BJ (cell line): ENCODE measurements around the gene PNPLA2. TPM values are rescaled to one million over a fixed set of nuclear protein-coding genes. Genes with fewer than 3 reads are reported as not detected.

Experiments
- CTCF ChIA-PET: fragments of 350-600 bp; formaldehyde crosslinking; extraction: SDS; loops from one replicate; lab custom pipeline; 2021; ENCODE audit warnings: antibody characterized with exemption, inconsistent platforms; lab: Yijun Ruan, JAX
- POLR2A ChIA-PET: fragments of 300-600 bp; sonication (Branson Sonifier 250); formaldehyde crosslinking; extraction: SDS; loops from one replicate; lab custom pipeline; 2021; ENCODE audit warnings: antibody characterized with exemption; lab: Charles Lee
- DNase-seq: peaks from one replicate; pipeline ENCODE4 v3.0.0-alpha.2; 2011; ENCODE audit warnings: low read depth
- H3K27me3 ChIP-seq: 2 replicates; pipeline ENCODE4 v1.6.0; 2011; ENCODE audit warnings: low read length; ENCODE audit not compliant: control insufficient read depth, insufficient read depth
- H3K36me3 ChIP-seq: 2 replicates; pipeline ENCODE4 v1.5.1; 2011; ENCODE audit warnings: low read length; ENCODE audit not compliant: control insufficient read depth, insufficient read depth
- H3K4me3 ChIP-seq: 2 replicates; pipeline ENCODE4 v1.5.1; 2011; ENCODE audit warnings: low read depth, mild to moderate bottlenecking, control low read depth, low read length
- polyA plus RNA-seq: library from polyadenylated mRNA; depleted of rRNA; stranded (reverse); fragments of >200 nt; gene quantifications from 2 replicates; pipeline ENCODE4 v1.2.3, GENCODE V29; 2011
- TF ChIP-seq, protein P1 (sequence below): IDR thresholded peaks from 2 replicates; pipeline ENCODE4 v1.5.1; 2011; ENCODE audit warnings: low read depth, mild to moderate bottlenecking, control low read depth, inconsistent platforms, low read length, moderate library complexity; ENCODE audit not compliant: insufficient read depth

PNPLA2 gene
- polyA plus RNA-seq, 1 experiment: 53.1 TPM

DNA sequence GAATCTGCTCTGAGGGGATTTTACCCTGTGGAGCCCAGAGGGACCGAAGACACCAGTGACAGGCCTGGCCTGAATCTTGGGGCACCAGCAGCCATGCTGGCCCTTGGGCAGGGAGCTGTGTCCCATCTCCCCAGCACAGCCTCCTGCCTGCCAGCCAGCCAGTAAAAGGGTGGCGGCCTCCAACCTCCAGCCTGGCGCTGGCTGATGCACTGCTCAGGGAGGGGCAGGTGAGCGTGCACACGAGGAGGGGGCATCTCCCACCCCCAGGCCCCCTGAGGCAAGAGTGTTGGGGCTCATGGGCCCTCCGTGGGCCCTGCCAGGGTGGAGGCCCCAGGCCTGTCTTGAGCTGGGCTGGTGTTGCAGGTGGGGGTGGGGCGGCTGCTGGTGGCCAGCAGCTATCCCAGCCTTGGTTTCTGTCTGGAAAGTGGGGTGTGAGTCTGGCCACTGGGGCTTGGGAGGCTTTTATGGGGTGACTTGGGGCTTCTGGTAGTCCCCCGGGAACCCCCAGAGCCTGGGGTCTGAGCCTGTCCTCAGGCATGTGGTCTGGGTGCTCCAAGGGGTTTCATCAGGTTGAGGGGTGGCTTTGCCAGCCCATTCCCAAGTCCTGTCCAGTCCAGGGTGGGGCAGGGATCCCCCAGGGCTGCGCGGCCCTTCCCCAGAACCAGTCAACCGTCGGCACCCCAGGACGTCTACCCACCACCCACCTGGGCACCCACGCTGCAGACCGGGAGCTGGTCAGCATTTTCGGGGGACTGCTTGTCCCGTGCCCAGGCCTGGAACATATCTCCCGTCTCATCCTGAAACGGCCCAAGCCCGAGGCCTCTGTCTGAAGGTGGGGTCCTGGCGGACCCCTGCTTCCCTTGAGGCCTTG is 41.8 kb downstream of the PNPLA2 start:
- ChIA-PET POLR2A (no interaction called here), CTCF (interaction anchor here (0.9 to 1.8 kb wide), 4 partner anchors 10 to 16 kb away, joined by 3 to 10 read pairs (median 4); no protein-coding TSS in a partner anchor)
- no peak for DNase-seq
- peaks cover 16% of the 10 kb centered on the region for H3K36me3 ChIP-seq
- TF ChIP-seq, protein P1, sequence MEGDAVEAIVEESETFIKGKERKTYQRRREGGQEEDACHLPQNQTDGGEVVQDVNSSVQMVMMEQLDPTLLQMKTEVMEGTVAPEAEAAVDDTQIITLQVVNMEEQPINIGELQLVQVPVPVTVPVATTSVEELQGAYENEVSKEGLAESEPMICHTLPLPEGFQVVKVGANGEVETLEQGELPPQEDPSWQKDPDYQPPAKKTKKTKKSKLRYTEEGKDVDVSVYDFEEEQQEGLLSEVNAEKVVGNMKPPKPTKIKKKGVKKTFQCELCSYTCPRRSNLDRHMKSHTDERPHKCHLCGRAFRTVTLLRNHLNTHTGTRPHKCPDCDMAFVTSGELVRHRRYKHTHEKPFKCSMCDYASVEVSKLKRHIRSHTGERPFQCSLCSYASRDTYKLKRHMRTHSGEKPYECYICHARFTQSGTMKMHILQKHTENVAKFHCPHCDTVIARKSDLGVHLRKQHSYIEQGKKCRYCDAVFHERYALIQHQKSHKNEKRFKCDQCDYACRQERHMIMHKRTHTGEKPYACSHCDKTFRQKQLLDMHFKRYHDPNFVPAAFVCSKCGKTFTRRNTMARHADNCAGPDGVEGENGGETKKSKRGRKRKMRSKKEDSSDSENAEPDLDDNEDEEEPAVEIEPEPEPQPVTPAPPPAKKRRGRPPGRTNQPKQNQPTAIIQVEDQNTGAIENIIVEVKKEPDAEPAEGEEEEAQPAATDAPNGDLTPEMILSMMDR: no peak
- H3K27me3 ChIP-seq: no peaks in the 10 kb centered on the region
- H3K4me3 ChIP-seq: no peak overlapping the region

- Histone ChIP-seq H3K27me3 (no peaks in the 10 kb centered on the region), H3K4me3 (no peak overlapping the region), H3K36me3 (peaks cover 18% of the 10 kb centered on the region)
- TF ChIP-seq, protein P1: no peak
- POLR2A ChIA-PET: no interaction called here
- DNase-seq: no peak
- CTCF ChIA-PET: interaction anchor here (1.5 kb wide), 1 partner anchor 17 kb away, joined by 4 read pairs; no protein-coding TSS in a partner anchor
Measured at GRCh38 chr11:861105-861479, 42.4 kb downstream of the PNPLA2 start.

- Histone ChIP-seq H3K36me3 (peaks cover 20% of the 10 kb centered on the region), H3K4me3 (no peak overlapping the region), H3K27me3 (no peaks in the 10 kb centered on the region)
- ChIA-PET POLR2A (no interaction called here), CTCF (no interaction called here)
- no peak for DNase-seq
- TF ChIP-seq, protein P1: no peak
Measured at GRCh38 chr11:862081-862661, 43.5 kb downstream of the PNPLA2 start.

DNA sequence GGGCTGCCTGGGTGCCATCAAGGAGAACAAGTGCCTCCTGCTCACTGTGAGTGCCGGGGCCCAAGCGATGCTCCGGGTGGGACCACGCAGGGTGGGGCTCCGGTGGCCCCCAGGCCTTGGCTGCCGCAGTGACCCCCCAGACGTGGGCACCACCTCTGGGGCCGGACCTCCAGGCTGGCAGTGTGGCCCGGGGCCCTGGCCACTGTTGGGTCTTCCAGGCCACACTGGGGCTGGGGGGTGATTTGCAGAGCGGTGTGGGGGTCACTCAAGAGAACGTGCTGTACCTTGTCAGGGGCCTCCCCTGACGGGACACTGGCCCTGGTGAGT is 43.9 kb downstream of the PNPLA2 start:
- Histone ChIP-seq H3K4me3 (no peak overlapping the region), H3K27me3 (no peaks in the 10 kb centered on the region), H3K36me3 (peaks cover 20% of the 10 kb centered on the region)
- POLR2A ChIA-PET: no interaction called here
- CTCF ChIA-PET: no interaction called here
- TF ChIP-seq, protein P1: no peak
- DNase-seq: no peak

- Histone ChIP-seq H3K4me3 (no peak overlapping the region), H3K27me3 (no peaks in the 10 kb centered on the region), H3K36me3 (peaks cover 20% of the 10 kb centered on the region)
- ChIA-PET CTCF (no interaction called here), POLR2A (no interaction called here)
- TF ChIP-seq, protein P1: no peak
- DNase-seq: no peak
Measured at GRCh38 chr11:863023-863909, 44.6 kb downstream of the PNPLA2 start.
